Measurements from ENCODE around the gene CDIPT.
"Not testable (repeated sequence)": the region's sequence is repeated elsewhere in the genome, so short reads cannot be mapped to it uniquely, and the experiment has no call there.

The CDIPT gene

DNA sequence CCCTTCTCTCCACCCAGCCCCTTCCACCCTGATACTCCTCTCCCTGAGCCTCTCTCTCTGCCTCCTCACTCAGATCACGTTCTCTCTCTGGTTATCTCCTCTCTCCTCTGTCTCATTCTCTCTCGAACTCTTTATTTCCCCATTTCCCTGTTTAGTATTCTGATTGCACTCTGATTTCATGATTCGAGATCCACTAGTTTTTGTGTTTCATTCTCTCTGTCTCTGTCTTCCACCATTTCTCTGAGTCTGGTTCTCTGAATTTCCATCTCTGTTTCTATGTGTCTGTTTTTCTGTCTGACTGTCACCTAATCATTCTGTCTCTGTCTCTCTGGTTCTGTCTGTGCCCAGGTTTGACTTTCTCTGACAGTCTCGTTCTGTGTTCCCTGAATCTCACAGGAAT, 34.3 kb upstream of the CDIPT start:
- no peak for DNase-seq (ENCODE audit: low read depth in 1 of 2, low spot score in 1 of 2)

DNA sequence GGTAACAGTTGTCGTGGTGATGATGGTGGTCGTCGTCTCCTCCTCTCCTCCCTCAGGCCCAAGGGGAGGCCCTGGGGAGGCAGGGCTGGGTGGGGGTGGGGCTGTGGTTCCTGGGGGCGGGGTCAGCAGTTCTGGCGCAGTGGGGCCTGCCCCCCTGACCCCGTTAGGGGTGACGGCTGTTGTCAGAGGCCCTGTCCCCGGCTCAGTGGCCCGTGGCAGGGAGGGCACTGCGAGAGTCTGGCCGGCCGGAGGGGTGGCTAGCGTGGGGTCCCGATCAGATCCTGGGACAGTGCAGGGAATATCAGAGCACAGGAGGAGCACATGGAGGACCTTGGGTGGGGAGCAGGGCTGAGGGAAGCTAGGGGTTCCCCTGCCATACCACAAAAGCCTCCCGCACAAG, 33.8 kb upstream of the CDIPT start:
- no peak for DNase-seq (ENCODE audit: low read depth in 1 of 2, low spot score in 1 of 2)

GRCh38 chr16:29894352-29894751, 31.3 kb upstream of the CDIPT start:
- no peak for DNase-seq (ENCODE audit: low read depth in 1 of 2, low spot score in 1 of 2)

DNA sequence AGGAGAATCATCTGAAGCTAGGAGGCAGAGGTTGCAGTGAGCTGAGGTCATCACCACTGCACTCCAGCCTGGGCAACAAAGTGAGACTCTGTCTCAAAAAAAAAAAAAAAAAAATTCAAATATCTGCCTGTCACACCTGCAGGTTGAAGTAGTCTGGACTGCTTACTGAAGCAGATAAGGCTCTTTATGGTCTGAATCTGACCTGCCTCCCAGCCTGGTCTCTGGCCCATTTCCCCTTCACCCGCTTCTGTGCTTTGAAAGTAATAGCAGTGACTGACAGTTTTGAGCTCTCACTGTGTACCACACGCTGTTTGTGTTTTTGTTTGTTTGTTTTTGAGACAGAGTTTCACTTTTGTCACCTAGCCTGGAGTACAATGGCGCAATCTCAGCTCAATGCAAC, 30.5 kb upstream of the CDIPT start:
- DNase-seq (ENCODE audit: low read depth in 1 of 2, low spot score in 1 of 2), result no peak

DNA sequence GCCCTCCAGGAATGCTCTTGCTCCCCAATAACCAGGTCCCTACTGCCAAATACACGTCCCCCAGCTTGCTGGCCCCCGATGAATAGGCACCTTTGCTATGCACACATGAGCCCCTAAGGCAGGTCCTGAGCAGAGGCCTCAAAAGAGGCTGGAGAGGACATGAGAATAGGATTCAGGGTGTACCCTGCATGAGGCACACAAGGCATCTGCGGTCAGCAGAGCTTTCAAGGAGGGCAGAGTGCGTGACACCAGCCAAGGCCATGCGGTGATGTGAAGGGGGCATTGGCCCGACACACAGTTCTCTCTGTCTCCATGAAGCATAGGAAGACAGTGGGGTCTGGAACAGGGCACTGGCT, 29.4 kb upstream of the CDIPT start:
- no peak for DNase-seq (ENCODE audit: low read depth in 1 of 2, low spot score in 1 of 2)

DNA sequence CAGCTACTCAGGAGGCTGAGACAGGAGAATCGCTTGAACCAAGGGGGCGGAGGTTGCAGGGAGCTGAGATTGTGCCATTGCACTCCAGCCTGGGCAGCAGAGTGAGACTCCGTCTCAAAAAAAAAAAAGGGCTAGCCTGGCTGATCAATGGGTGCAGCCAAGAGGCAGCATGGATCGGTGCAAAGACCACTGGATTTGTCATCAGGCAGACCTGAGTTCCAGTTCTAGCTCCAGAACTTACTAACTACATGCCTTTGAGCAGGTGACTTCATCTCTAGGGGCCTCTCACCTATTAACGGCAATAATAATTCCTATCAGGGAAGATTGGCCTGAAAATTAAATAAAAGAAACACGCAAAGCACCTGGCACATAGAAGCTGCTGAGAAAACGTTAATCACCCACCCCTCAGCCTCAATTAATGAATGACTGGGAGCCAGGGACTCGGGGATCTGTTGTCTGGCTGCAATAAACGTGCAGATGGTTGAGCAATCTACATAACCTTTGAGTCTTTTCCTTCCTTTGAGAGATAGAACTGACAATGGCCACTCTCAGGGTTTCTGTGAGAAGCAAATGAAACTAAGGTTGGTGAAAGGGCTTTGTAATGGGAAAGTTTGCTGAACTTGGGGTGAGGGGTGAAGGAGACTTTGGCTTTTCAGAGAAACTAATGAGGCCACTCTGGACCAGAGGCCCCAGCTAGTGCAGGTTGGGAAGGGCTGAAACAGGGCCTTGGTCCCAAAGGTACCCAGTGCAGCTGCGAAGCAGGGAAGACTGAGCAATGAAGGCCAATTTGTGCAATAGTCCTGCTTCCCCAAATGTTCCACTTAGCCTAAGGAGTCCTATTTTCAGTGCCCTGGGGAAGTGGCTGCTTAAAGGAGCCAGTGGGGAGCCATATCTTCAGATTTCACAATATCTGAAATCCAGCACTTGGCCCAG, 28.8 kb upstream of the CDIPT start:
- no peak for DNase-seq (ENCODE audit: low read depth in 1 of 2, low spot score in 1 of 2)

- not testable (repeated sequence) for DNase-seq (ENCODE audit: low read depth in 1 of 2, low spot score in 1 of 2)
Observed at GRCh38 chr16:29889372-29889771, 26.3 kb upstream of the CDIPT start.

DNA sequence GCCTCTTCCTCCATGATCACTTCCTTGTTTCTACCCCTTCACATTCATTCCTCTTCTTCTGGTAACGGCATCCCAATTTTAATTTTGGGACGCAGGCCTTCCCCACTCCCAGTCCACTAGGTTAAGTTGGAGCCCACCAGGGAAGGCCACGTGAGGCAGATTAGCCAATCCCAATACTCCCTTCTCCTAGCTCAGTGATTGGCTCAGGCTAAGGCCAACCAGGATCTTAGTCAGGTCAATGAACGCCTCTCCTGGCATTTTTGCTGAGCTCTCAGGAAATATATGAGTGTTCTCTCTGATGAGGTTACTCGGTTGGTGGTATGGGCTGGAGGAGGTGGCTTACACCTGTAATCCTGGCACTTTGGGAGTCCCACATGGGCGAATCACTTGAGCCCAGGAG, 21.0 kb upstream of the CDIPT start:
- no peak for DNase-seq (ENCODE audit: low read depth in 1 of 2, low spot score in 1 of 2)

DNA sequence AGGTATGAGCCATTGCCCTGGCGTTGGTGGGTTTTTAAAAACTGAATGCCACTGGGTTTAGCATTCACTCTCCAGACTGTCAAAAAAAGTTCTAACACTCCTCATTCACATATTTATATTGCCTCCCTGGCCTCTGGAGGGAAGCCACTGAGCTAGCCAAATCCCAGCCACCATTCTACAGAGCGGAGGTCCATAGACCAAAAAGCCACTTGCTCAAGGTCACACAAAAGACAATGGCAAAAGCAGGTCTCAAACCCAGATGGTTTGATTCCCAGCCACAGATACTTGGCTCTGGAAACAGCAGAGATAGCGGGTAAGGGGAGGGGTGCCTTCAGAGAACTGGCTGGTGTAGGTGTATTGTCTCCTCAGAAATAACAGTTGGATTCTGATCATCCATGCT, 18.0 kb upstream of the CDIPT start:
- DNase-seq (ENCODE audit: low read depth in 1 of 2, low spot score in 1 of 2), result no peak

DNA sequence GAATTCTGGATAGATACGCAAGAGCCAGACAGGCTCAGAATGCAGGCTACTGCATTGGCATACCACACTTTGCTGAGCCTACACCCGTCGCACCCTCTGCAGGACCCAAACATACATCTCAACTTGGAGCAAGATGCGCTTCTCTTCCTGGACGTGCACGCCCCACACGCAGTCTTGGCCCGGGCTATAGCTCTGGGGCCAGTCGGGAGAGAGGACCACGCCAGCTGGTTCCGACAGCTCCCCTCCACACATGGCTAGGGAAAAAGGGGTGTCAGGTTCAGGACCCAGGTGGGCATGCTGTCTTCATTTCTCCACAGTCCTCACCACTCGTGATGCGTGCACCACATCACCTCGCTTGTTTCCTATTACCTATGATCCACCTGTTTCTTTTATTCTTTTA, 15.1 kb upstream of the CDIPT start:
- no peak for DNase-seq (ENCODE audit: low read depth in 1 of 2, low spot score in 1 of 2)

DNA sequence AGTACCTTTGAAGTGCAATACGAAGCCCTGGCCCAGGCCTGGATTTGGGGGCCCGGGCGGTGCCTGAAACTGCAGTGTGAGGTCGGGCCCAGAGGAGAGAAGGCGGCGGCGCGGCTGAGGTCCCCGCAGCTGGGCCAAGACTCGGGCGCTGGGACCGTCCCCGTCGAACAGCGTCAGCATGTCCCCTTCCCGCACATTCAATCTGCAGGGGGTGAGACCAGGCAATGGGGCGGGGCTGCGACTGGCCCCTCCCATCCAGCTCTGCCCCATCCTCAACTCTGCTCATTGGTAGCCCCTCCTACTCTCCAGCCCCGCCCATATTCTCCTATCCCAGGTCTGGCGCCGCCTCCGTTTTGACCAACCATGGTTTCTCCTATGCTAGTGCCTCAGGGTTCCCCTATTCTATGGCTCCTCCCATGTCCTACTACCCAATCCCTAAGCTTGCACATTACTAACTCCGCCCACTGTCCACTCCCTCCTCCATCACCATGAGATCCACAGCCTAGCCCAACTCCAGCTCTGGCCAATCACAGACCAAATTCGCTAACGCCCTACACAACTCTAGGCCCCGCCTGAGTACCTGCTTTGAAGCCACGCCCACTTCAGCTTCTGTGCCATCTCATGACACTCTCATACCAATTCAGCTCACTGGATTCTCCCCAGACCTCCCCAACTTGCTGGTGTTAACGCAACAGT, 14.4 kb upstream of the CDIPT start:
- no peak for DNase-seq (ENCODE audit: low read depth in 1 of 2, low spot score in 1 of 2)

DNA sequence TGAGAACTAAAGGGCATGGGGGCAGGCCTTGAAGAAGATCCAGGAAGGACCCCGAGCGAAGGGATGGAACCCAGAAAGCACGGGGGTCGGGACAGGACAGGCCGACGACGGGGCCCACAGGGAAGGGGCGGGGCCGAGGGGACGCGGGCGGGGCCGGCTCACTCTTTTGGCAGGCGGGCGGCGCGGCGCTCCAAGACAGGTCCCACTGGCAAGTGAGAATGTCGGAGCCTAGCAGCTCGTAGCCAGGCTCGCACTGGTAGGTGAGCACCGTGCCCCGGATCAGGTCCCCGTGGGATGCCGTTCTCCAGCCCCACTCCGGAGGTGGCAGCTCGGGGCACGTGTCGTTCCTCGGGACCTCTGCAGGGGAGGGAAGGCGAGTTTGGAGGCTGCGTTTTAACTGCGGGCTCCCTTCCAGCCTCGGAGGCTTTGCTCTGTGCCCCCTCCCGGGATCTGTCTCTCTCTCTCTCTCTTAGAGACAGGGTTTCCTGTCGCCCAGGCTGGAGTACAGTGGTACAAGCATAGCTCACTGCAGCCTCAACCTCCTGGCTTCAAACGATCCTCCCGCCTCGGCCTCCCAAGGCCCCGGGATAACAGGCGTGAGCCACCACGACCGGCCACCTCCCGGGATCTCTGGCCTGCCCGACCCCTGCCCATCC, 13.7 kb upstream of the CDIPT start:
- DNase-seq (ENCODE audit: low read depth in 1 of 2, low spot score in 1 of 2), result peak in 1 of 2 donors; percentile 33

GRCh38 chr16:29876217-29876593, 13.2 kb upstream of the CDIPT start:
- no peak for DNase-seq (ENCODE audit: low read depth in 1 of 2, low spot score in 1 of 2)

GRCh38 chr16:29875206-29875605, 12.2 kb upstream of the CDIPT start:
- DNase-seq (ENCODE audit: low read depth in 1 of 2, low spot score in 1 of 2), result no peak

DNA sequence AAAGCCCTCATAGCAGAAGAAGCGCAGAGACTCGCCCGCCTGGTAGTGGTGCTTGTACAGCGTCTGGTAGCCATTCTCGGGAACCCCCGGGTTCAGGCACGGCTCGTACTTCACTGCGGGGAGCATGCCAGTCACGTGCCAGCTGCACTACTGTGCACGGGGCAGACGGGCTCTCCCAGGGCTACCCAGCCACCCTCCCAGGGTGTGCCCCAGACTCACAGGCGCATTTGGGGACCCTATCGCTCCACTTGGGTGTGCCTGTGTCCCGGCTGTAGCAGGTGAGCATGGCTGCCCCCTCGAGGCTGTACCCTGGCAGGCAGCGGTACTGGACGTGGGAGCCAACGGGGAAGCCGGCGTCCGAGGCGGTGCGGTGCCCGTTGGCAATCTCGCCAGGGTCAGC, 10.3 kb upstream of the CDIPT start:
- DNase-seq (ENCODE audit: low read depth in 1 of 2, low spot score in 1 of 2), result no peak

GRCh38 chr16:29871822-29872546, 9.0 kb upstream of the CDIPT start:
- DNase-seq (ENCODE audit: low read depth in 1 of 2, low spot score in 1 of 2), result no peak

DNA sequence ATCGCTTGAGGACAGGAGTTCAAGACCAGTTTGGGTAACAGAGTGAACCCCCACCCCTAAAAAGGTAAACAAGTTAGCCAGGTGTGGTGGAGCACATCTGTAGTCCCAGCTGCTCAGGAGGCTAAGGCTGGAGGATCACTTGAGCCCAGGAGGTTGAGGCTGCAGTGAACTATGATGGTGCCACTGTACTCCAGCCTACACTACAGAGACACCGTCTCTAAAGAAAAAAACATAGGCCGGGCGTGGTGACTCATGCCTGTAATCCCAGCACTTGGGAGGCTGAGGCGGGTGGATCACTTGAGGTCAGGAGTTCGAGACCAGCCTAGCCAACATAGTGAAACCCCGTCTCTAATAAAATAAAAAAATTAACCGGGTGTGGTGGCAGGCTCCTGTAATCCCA, 6.0 kb upstream of the CDIPT start:
- not testable (repeated sequence) for DNase-seq (ENCODE audit: low read depth in 1 of 2, low spot score in 1 of 2)

GRCh38 chr16:29868396-29869009, 5.5 kb upstream of the CDIPT start:
- DNase-seq (ENCODE audit: low read depth in 1 of 2, low spot score in 1 of 2), result no peak

DNA sequence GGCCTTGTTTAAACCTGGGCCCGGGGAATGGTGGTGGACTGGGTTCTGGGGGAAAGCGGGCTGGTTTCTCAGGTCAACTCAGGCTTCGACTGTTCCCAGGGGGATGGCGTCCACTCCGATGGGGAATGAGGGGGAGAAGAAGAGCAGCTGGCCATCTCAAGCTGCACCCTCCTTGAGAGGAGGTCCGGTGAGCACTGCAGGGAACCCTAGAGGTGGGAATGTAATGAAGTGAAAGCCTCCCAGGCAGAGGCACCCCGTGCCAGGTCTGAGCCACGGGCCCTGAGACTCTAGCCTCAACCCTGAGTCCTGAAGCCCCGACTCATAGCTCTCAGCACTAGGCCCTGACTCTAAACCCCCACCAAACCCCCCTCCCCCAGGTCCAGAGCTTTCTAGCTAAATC, 1.2 kb upstream of the CDIPT start:
- no peak for DNase-seq (ENCODE audit: low read depth in 1 of 2, low spot score in 1 of 2)

DNA sequence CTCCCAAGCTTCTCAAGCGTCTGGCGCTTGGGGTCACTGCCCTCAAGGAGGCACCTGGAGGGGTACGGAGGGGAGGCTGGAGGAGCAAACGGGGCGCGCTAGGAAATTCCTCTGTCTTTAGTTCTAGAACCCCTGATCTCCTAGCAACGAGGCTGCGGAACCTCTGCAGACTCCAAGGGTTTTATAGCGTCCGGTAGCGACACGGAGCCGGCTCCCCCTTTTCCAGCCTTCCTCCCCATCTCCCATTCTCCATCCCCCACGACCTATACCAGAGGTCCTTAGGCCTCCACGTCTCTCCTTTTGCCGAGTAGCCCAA, 601 bp upstream of the CDIPT start:
- DNase-seq (ENCODE audit: low read depth in 1 of 2, low spot score in 1 of 2), result no peak

- DNase-seq (ENCODE audit: low read depth in 1 of 2, low spot score in 1 of 2), result no peak
Observed at GRCh38 chr16:29862383-29862883, 593 bp downstream of the CDIPT start.

Data from stimulated activated CD4-positive, alpha-beta T cell treated with anti-CD3 and anti-CD28 coated beads, Interleukin-15, amount 100 ng/mL, for 1 hour (primary cell).